H1 (cell line): Measurements from ENCODE around the gene GCC1. TPM values are rescaled to one million over a fixed set of nuclear protein-coding genes. Genes with fewer than 3 reads are reported as not detected.

Source experiments
- CTCF ChIA-PET: fragments of 300-600 bp; sonication (Branson Sonifier 250); formaldehyde crosslinking; loops from one replicate; lab custom pipeline; 2021; ENCODE audit not compliant: partially characterized antibody; lab: Charles Lee
- POLR2A ChIA-PET: fragments of 300-600 bp; sonication (Branson Sonifier 250); formaldehyde crosslinking; loops from one replicate; lab custom pipeline; 2021; ENCODE audit warnings: inconsistent platforms; ENCODE audit not compliant: partially characterized antibody; lab: Charles Lee
- DNase-seq, 2 experiments: peaks; one replicate each; pipeline versions ENCODE4 v3.0.0 to v3.0.0-alpha.2; 2010 to 2022; ENCODE audit warnings: low spot score in 2 of 2, low read depth in 1 of 2, mixed read lengths in 1 of 2
- FAIRE-seq: peaks from 2 replicates; lab custom pipeline; 2011; peaks lifted over from hg19 to GRCh38; lab: Jason Lieb, UNC
- H2AFZ ChIP-seq: 2 replicates; pipeline ENCODE4 v1.8.1; 2012; ENCODE audit warnings: low read length, inconsistent platforms
- H2AK5ac ChIP-seq: 2 replicates; pipeline ENCODE4 v1.6.1; 2013; ENCODE audit warnings: low read depth, low read length
- H2BK120ac ChIP-seq: replicated peaks from 2 replicates; pipeline ENCODE3; 2013; ENCODE audit warnings: low read depth, low read length, inconsistent platforms
- H2BK12ac ChIP-seq: 2 replicates; pipeline ENCODE4 v1.6.1; 2013; ENCODE audit warnings: low read depth, low read length
- H2BK15ac ChIP-seq: 2 replicates; pipeline ENCODE4 v1.6.1; 2013; ENCODE audit warnings: low read length
- H2BK20ac ChIP-seq: 2 replicates; pipeline ENCODE4 v1.6.1; 2013; ENCODE audit warnings: low read length
- H2BK5ac ChIP-seq: 2 replicates; pipeline ENCODE4 v1.6.1; 2013; ENCODE audit warnings: low read depth, low read length
- H3K14ac ChIP-seq: 2 replicates; pipeline ENCODE4 v1.6.1; 2013; ENCODE audit warnings: inconsistent platforms; ENCODE audit not compliant: insufficient read length
- H3K18ac ChIP-seq: 2 replicates; pipeline ENCODE4 v1.6.1; 2013; ENCODE audit warnings: low read length; ENCODE audit errors: extremely low read depth
- H3K23ac ChIP-seq: 2 replicates; pipeline ENCODE4 v1.6.1; 2013; ENCODE audit warnings: inconsistent platforms; ENCODE audit not compliant: insufficient read length
- H3K23me2 ChIP-seq: 2 replicates; pipeline ENCODE4 v1.6.1; 2013; ENCODE audit warnings: low read depth, low read length
- H3K27ac ChIP-seq: 2 replicates; pipeline ENCODE4 v1.6.1; 2011; ENCODE audit warnings: low read depth, low read length, inconsistent platforms
- H3K27me3 ChIP-seq, 4 experiments: replicated peaks in 1 of 4; 1 replicate in 1 of 4; 2 replicates in 3 of 4; pipeline versions ENCODE4 v1.6.1 to v1.8.1; 2011 to 2013; ENCODE audit warnings: low read length in 3 of 4, mild to moderate bottlenecking in 3 of 4, inconsistent platforms in 2 of 4, mixed read lengths in 2 of 4, moderate library complexity in 1 of 4; ENCODE audit not compliant: control insufficient read depth in 3 of 4, insufficient read depth in 3 of 4; ENCODE audit errors: extremely low read depth in 1 of 4
- H3K36me3 ChIP-seq, 4 experiments: 2 replicates each; pipeline versions ENCODE4 v1.6.1 to v1.8.1; 2011 to 2013; ENCODE audit warnings: mild to moderate bottlenecking in 4 of 4, low read length in 3 of 4, moderate library complexity in 2 of 4, control low read depth in 1 of 4, inconsistent platforms in 1 of 4; ENCODE audit not compliant: insufficient read depth in 4 of 4, control insufficient read depth in 2 of 4
- H3K4ac ChIP-seq: replicated peaks from 2 replicates; pipeline ENCODE3; 2013; ENCODE audit warnings: low read length, low read depth, mixed read lengths, inconsistent platforms; ENCODE audit not compliant: insufficient read length
- H3K4me1 ChIP-seq, 4 experiments: replicated peaks in 1 of 4; 1 replicate in 1 of 4; 2 replicates in 3 of 4; pipeline versions ENCODE4 v1.6.1 to v1.8.1; 2011 to 2013; ENCODE audit warnings: low read length in 3 of 4, inconsistent platforms in 2 of 4, mixed read lengths in 1 of 4; ENCODE audit not compliant: insufficient read depth in 4 of 4, control insufficient read depth in 3 of 4
- H3K4me2 ChIP-seq, 2 experiments: 2 replicates each; pipeline versions ENCODE4 v1.6.1 to v1.8.1; 2011 to 2013; ENCODE audit warnings: low read depth in 2 of 2, low read length in 2 of 2, control low read depth in 1 of 2, inconsistent platforms in 1 of 2, mild to moderate bottlenecking in 1 of 2; ENCODE audit not compliant: insufficient read depth in 1 of 2
- H3K4me3 ChIP-seq, 4 experiments: fragments of 200-600, 300-600 bp in 1 of 4; sonication (generic), shearing (Covaris generic), sonication (Bioruptor Twin) in 1 of 4; 2 replicates each; pipeline versions ENCODE4 v1.5.1 to v1.8.1; 2011 to 2016; ENCODE audit warnings: low read length in 4 of 4, low read depth in 3 of 4, control low read depth in 2 of 4, inconsistent platforms in 2 of 4, mild to moderate bottlenecking in 2 of 4, mixed read lengths in 1 of 4, moderate library complexity in 1 of 4; ENCODE audit not compliant: insufficient read depth in 2 of 4; ENCODE audit errors: extremely low read depth in 1 of 4
- H3K56ac ChIP-seq: replicated peaks from 2 replicates; pipeline ENCODE3; 2013; ENCODE audit warnings: low read depth, mild to moderate bottlenecking, mixed read lengths, low read length, inconsistent platforms; ENCODE audit not compliant: insufficient read length
- H3K79me1 ChIP-seq: 2 replicates; pipeline ENCODE4 v1.6.1; 2013; ENCODE audit warnings: low read depth, low read length, control low read depth
- H3K79me2 ChIP-seq, 2 experiments: 2 replicates each; pipeline versions ENCODE4 v1.6.1 to v1.8.1; 2012 to 2013; ENCODE audit warnings: low read length in 2 of 2, mild to moderate bottlenecking in 2 of 2, inconsistent platforms in 1 of 2; ENCODE audit not compliant: insufficient read depth in 2 of 2, control insufficient read depth in 1 of 2
- H3K9ac ChIP-seq, 4 experiments: replicated peaks in 1 of 4; 1 replicate in 1 of 4; 2 replicates in 3 of 4; pipeline versions ENCODE4 v1.6.1 to v1.8.1; 2011 to 2013; ENCODE audit warnings: low read depth in 3 of 4, low read length in 3 of 4, control low read depth in 2 of 4, mild to moderate bottlenecking in 2 of 4, moderate library complexity in 2 of 4, inconsistent platforms in 1 of 4; ENCODE audit errors: extremely low read depth in 1 of 4
- H3K9me3 ChIP-seq, 2 experiments: 2 replicates each; pipeline versions ENCODE4 v1.6.1 to v1.8.1; 2012 to 2013; ENCODE audit warnings: mild to moderate bottlenecking in 2 of 2, moderate library complexity in 2 of 2, control low read depth in 1 of 2, inconsistent platforms in 1 of 2, low read depth in 1 of 2, low read length in 1 of 2, mixed read lengths in 1 of 2; ENCODE audit not compliant: insufficient read depth in 2 of 2
- H4K20me1 ChIP-seq, 2 experiments: replicated peaks in 1 of 2; 2 replicates each; pipeline versions ENCODE3 to v1.8.1; 2011 to 2013; ENCODE audit warnings: inconsistent platforms in 2 of 2, low read length in 2 of 2, mild to moderate bottlenecking in 1 of 2; ENCODE audit not compliant: insufficient read depth in 2 of 2, control insufficient read depth in 1 of 2
- H4K5ac ChIP-seq: 2 replicates; pipeline ENCODE4 v1.6.1; 2013; ENCODE audit warnings: low read length, low read depth, mixed read lengths, inconsistent platforms; ENCODE audit not compliant: insufficient read length
- H4K8ac ChIP-seq: 2 replicates; pipeline ENCODE4 v1.8.0; 2013; ENCODE audit warnings: mild to moderate bottlenecking, moderate library complexity, low read length, inconsistent platforms; ENCODE audit not compliant: insufficient read depth; ENCODE audit errors: extremely low read depth
- H4K91ac ChIP-seq: replicated peaks from 2 replicates; pipeline ENCODE3; 2013; ENCODE audit warnings: low read length, mixed read lengths, inconsistent platforms; ENCODE audit not compliant: insufficient read length
- MAX ChIP-seq: IDR thresholded peaks from 2 replicates; pipeline ENCODE4 v1.6.1; 2012; ENCODE audit warnings: inconsistent platforms
- PHF8 ChIP-seq: fragments of 200-600 bp; sonication (generic); conservative IDR thresholded peaks from 2 replicates; pipeline ENCODE4 v1.7.1; 2012; ENCODE audit warnings: low read depth, mild to moderate bottlenecking, inconsistent platforms, low read length, moderate library complexity
- RBBP5 ChIP-seq: IDR thresholded peaks from 2 replicates; pipeline ENCODE4 v1.7.1; 2012; ENCODE audit warnings: low read depth, mild to moderate bottlenecking, inconsistent platforms, low read length, moderate library complexity, borderline replicate concordance
- SIRT6 ChIP-seq: IDR thresholded peaks from one replicate; pipeline ENCODE4 v1.7.1; 2012; ENCODE audit warnings: low read length, inconsistent platforms
- SP1 ChIP-seq: IDR thresholded peaks from 2 replicates; pipeline ENCODE4 v1.6.1; 2011; ENCODE audit warnings: low read depth, low read length
- SRF ChIP-seq: IDR thresholded peaks from 2 replicates; pipeline ENCODE4 v1.6.1; 2011; ENCODE audit warnings: mild to moderate bottlenecking, low read depth, low read length, moderate library complexity
- TAF1 ChIP-seq: IDR thresholded peaks from 2 replicates; pipeline ENCODE4 v1.6.1; 2011; ENCODE audit warnings: mild to moderate bottlenecking, low read depth, low read length
- TBP ChIP-seq: IDR thresholded peaks from 2 replicates; pipeline ENCODE4 v1.6.1; 2011; ENCODE audit warnings: low read depth, low read length, improper control_type of control experiment
- USF2 ChIP-seq: IDR thresholded peaks from 2 replicates; pipeline ENCODE4 v1.6.1; 2011; ENCODE audit warnings: low read length, improper control_type of control experiment
- WGBS, 2 experiments: shearing (Covaris generic) in 1 of 2; methylation state at CpG; one replicate each; pipeline versions ENCODE4 v1.1.6 to v1.1.7; 2013 to 2015; ENCODE audit warnings: low lambda C conversion rate in 2 of 2, mixed read lengths in 2 of 2, inconsistent platforms in 1 of 2, low coverage in 1 of 2, missing lambda C conversion rate in 1 of 2; ENCODE audit not compliant: insufficient replicate concordance in 2 of 2, insufficient coverage in 1 of 2, insufficient read length in 1 of 2; ENCODE audit errors: extremely low coverage in 1 of 2, missing lambda C conversion rate in 1 of 2; 5-methylcytosine and 5-hydroxymethylcytosine counted together
- polyA plus RNA-seq, 7 experiments: library from polyadenylated mRNA; depleted of rRNA in 3 of 7; stranded (reverse) in 5 of 7; unstranded in 2 of 7; fragments of >200 nt in 5 of 7; fragments of 200-250 nt in 2 of 7; gene quantifications; 1 replicate in 5 of 7; 2 replicates in 1 of 7; 4 replicates in 1 of 7; pipeline versions ENCODE4 v1.2.1 to v1.2.3, GENCODE V29; 2011 to 2013; ENCODE audit warnings: missing spikeins in 2 of 7, mixed read lengths in 2 of 7
- total RNA-seq: library from RNA; stranded (reverse); fragmentation: NEBNext Ultra II Directional; extraction: Animal tissue kit (Norgen Biotek cat#: 25700); gene quantifications from 2 replicates; pipeline ENCODE4 v1.2.1, GENCODE V29; 2021

Gene GCC1
- total and polyA plus RNA-seq, 2 of the 8 experiments (the other 6 are each of a cell fraction or from before 2014, with no cell fraction given) = 3.3 to 15.0 TPM

- Histone ChIP-seq H2BK15ac (no peak within 1 kb of the TSS; the same call in 1 of the 2 replicates), H2AFZ (peak within 1 kb of the TSS; percentile 94), H3K79me1 (peaks cover 8% of the 10 kb centered on the region; the same call in 1 of the 2 replicates), H3K9me3 (no peaks in the 10 kb centered on the region), H3K79me2 (peaks cover 0 to 17% of the 10 kb centered on the region in 2 experiments; a peak in 1 of 4 replicates), H3K4me1 (peaks cover 6 to 18% (median 8%) of the 10 kb centered on the region in 4 experiments), H4K91ac (peak within 1 kb of the TSS; percentile 15), H4K5ac (peak within 1 kb of the TSS; percentile 43), H3K36me3 (peaks cover 5 to 15% (median 13%) of the 10 kb centered on the region in 4 experiments), H2BK12ac (peak within 1 kb of the TSS; percentile 68; the same call in 1 of the 2 replicates), H3K27me3 (peaks cover 5 to 23% (median 22%) of the 10 kb centered on the region in 4 experiments), H2BK120ac (no peak within 1 kb of the TSS), H3K4me2 (peak within 1 kb of the TSS; percentile 90 to 95), H3K9ac (peak within 1 kb of the TSS; percentile 75 to 93 (median 90)), H3K18ac (peak within 1 kb of the TSS; percentile 44; the same call in 1 of the 2 replicates), H2AK5ac (no peak within 1 kb of the TSS), H3K4me3 (peak within 1 kb of the TSS; percentile 65 to 92 (median 88)), H2BK20ac (no peak within 1 kb of the TSS), H3K56ac (no peak within 1 kb of the TSS), H3K14ac (no peak within 1 kb of the TSS), H4K20me1 (peaks cover 4 to 14% of the 10 kb centered on the region in 2 experiments), H2BK5ac (peak within 1 kb of the TSS; percentile 28; the same call in 1 of the 2 replicates), H3K4ac (no peak within 1 kb of the TSS), H3K23me2 (peaks cover 10% of the 10 kb centered on the region), H4K8ac (peak within 1 kb of the TSS; percentile 97), H3K23ac (no peak within 1 kb of the TSS), H3K27ac (peak within 1 kb of the TSS; percentile 91)
- 2% methylated on average over 39 of the region's 77 CpGs; no CpG with 5 or more reads in 1 of the 2 experiments for WGBS, 2 experiments
- peak; percentile 57 to 94 for DNase-seq
- POLR2A ChIA-PET = interaction anchor here (0.9 to 1.9 kb wide), 4 partner anchors 32 to 239 kb away, joined by 3 to 7 read pairs (median 4); no protein-coding TSS in a partner anchor
- FAIRE-seq = no peak
- CTCF ChIA-PET = interaction anchor here (0.6 to 8.1 kb wide), 19 partner anchors 10 to 446 kb away, joined by 3 to 55 read pairs (median 3); partner anchors contain the start of gene SND1
- TF ChIP-seq TBP (peak; percentile 29; the same call in 1 of the 2 replicates), SP1 (no peak), RBBP5 (peak; percentile 99), MAX (peak; percentile 39; the same call in 1 of the 2 replicates), TAF1 (peak; percentile 27; the same call in 1 of the 2 replicates), USF2 (no peak), SRF (0 out of 2 replicates have a peak, but pooled peaks have one; percentile 38), PHF8 (peak; percentile 77; the same call in 1 of the 2 replicates), SIRT6 (no peak)
These were observed 2.8 kb upstream of the GCC1 start, which contains the start of gene ARF5 for GRCh38 chr7:127588019-127588696. Gene ARF5, plus strand, starts transcription at chr7:127588411. Its CDS starts 88 bp downstream, at chr7:127588499.
